ENCODE measurements around the gene PHGDH. TPM values are rescaled to one million over a fixed set of nuclear protein-coding genes. Genes with fewer than 3 reads are reported as not detected.

Gene PHGDH
- total RNA-seq, 1 donor from 2014 or later = 452 TPM

GRCh38 chr1:119718409-119718808, 6.7 kb downstream of the PHGDH start:
- no peak overlapping the region for H3K4me3 Mint-ChIP-seq (ENCODE audit: low read depth)
- peaks cover 87% of the 10 kb centered on the region for H3K4me1 Mint-ChIP-seq (ENCODE audit: low read depth)
- no peak for TF ChIP-seq CTCF (IDR thresholded peaks at IDR 0.05; ENCODE audit: unreplicated experiment)
- peaks cover 34% of the 10 kb centered on the region for H3K36me3 Mint-ChIP-seq (ENCODE audit: insufficient read depth)
- no peak for DNase-seq (ENCODE audit: low spot score, unreplicated experiment)
- H3K27ac Mint-ChIP-seq = peak overlapping the region; percentile 94
- no peaks in the 10 kb centered on the region for H3K9me3 Mint-ChIP-seq (ENCODE audit: low read depth)
- H3K27me3 Mint-ChIP-seq = no peaks in the 10 kb centered on the region

GRCh38 chr1:119718972-119719371, 7.2 kb downstream of the PHGDH start:
- Mint-ChIP-seq H3K27ac (peak overlapping the region; percentile 94), H3K4me3 (ENCODE audit: low read depth) (no peak overlapping the region), H3K36me3 (ENCODE audit: insufficient read depth) (peaks cover 37% of the 10 kb centered on the region), H3K9me3 (ENCODE audit: low read depth) (no peaks in the 10 kb centered on the region), H3K27me3 (no peaks in the 10 kb centered on the region), H3K4me1 (ENCODE audit: low read depth) (peaks cover 81% of the 10 kb centered on the region)
- no peak for DNase-seq (ENCODE audit: low spot score, unreplicated experiment)
- TF ChIP-seq CTCF (IDR thresholded peaks at IDR 0.05; ENCODE audit: unreplicated experiment) = no peak

GRCh38 chr1:119720866-119721440, 9.2 kb downstream of the PHGDH start:
- no peaks in the 10 kb centered on the region for H3K27me3 Mint-ChIP-seq
- H3K4me1 Mint-ChIP-seq (ENCODE audit: low read depth) = peaks cover 64% of the 10 kb centered on the region
- H3K36me3 Mint-ChIP-seq (ENCODE audit: insufficient read depth) = peaks cover 48% of the 10 kb centered on the region
- DNase-seq (ENCODE audit: low spot score, unreplicated experiment) = no peak
- peak overlapping the region; percentile 26 for H3K4me3 Mint-ChIP-seq (ENCODE audit: low read depth)
- TF ChIP-seq CTCF (IDR thresholded peaks at IDR 0.05; ENCODE audit: unreplicated experiment) = no peak
- H3K27ac Mint-ChIP-seq = peak overlapping the region; percentile 94
- no peaks in the 10 kb centered on the region for H3K9me3 Mint-ChIP-seq (ENCODE audit: low read depth)

GRCh38 chr1:119721896-119722295, 10.2 kb downstream of the PHGDH start:
- H3K27me3 Mint-ChIP-seq = no peaks in the 10 kb centered on the region
- DNase-seq (ENCODE audit: low spot score, unreplicated experiment) = no peak
- no peaks in the 10 kb centered on the region for H3K9me3 Mint-ChIP-seq (ENCODE audit: low read depth)
- no peak for TF ChIP-seq CTCF (IDR thresholded peaks at IDR 0.05; ENCODE audit: unreplicated experiment)
- H3K4me1 Mint-ChIP-seq (ENCODE audit: low read depth) = peaks cover 57% of the 10 kb centered on the region
- peak overlapping the region; percentile 94 for H3K27ac Mint-ChIP-seq
- peaks cover 54% of the 10 kb centered on the region for H3K36me3 Mint-ChIP-seq (ENCODE audit: insufficient read depth)
- H3K4me3 Mint-ChIP-seq (ENCODE audit: low read depth) = peak overlapping the region; percentile 54

- Mint-ChIP-seq H3K9me3 (ENCODE audit: low read depth) (no peaks in the 10 kb centered on the region), H3K36me3 (ENCODE audit: insufficient read depth) (peaks cover 70% of the 10 kb centered on the region), H3K27ac (no peak overlapping the region), H3K4me3 (ENCODE audit: low read depth) (no peak overlapping the region), H3K4me1 (ENCODE audit: low read depth) (peaks cover 48% of the 10 kb centered on the region), H3K27me3 (no peaks in the 10 kb centered on the region)
- no peak for TF ChIP-seq CTCF (IDR thresholded peaks at IDR 0.05; ENCODE audit: unreplicated experiment)
- no peak for DNase-seq (ENCODE audit: low spot score, unreplicated experiment)
These were observed 13.0 kb downstream of the PHGDH start for GRCh38 chr1:119724611-119725218.

All from progenitor cell of endocrine pancreas (in vitro differentiated cells).